ENCODE measurements around the gene SPPL2C.

Gene SPPL2C

DNA sequence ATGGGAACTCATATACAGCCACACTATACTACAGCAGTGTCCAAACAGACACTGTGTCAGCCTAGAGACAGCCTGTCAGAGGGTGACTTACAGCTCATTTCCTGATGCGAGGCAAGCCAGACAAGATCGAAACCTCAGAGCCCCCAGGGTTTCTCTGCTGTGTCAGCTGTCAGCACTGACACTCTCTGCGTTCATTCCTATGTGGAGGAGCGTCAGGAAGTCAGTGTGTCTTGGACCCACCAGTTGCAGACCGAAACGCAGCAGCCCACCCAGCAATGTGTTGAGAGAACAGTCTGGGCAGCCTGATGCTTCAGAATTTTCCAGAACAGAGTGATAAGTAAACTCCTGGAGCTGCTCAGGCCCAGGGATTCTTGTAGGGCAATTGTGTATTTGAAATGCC is 29.0 kb downstream of the SPPL2C start:
- DNase-seq (ENCODE audit: extremely low read depth in 1 of 2, low read depth in 1 of 2), result no peak

DNA sequence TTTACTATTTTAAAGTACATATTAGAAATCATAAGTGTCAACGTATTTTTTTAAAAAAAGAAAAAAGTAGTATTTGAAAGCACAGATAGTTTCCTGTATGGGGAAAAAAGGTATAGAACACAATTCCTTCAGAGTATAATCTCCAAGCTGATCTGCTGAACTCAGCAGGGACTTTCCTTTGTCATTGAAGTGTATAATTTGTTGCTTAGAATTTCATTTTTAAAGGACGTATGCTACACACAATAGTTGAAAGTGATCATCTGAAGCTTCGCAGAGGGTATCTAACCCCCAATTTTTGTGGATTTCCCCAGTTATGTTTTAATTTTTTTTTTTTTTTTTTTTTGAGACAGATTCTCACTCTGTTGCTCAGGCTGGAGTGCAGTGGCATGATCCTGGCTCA is 29.5 kb downstream of the SPPL2C start:
- no peak for DNase-seq (ENCODE audit: extremely low read depth in 1 of 2, low read depth in 1 of 2)

GRCh38 chr17:45876539-45876938 is 31.9 kb downstream of the SPPL2C start:
- DNase-seq (ENCODE audit: extremely low read depth in 1 of 2, low read depth in 1 of 2), result no peak

GRCh38 chr17:45877467-45877866 is 32.8 kb downstream of the SPPL2C start:
- DNase-seq (ENCODE audit: extremely low read depth in 1 of 2, low read depth in 1 of 2), result no peak

GRCh38 chr17:45883063-45883462 is 38.4 kb downstream of the SPPL2C start:
- no peak for DNase-seq (ENCODE audit: extremely low read depth in 1 of 2, low read depth in 1 of 2)

DNA sequence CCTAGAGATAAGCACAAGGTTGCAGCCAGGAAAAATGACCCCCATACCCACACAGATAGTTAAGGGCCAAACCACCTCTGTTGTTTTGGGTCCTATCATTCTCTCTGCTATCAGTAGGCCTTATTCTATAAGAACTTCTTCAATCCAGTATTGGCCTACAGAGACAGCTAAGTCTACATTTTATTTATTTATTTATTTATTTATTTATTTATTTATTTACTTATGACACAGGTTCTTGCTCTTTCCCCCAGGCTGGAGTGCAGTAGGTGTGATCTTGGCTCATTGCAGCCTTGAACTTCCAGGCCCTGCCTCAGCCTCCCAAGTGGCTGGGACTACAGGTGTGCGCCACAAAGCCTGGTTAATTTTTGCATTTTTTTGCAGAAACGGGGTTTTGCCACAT is 42.2 kb downstream of the SPPL2C start:
- DNase-seq (ENCODE audit: extremely low read depth in 1 of 2, low read depth in 1 of 2), result no peak

- no peak for DNase-seq (ENCODE audit: extremely low read depth in 1 of 2, low read depth in 1 of 2)
These were observed 43.7 kb downstream of the SPPL2C start for GRCh38 chr17:45888392-45888791.

GRCh38 chr17:45889579-45889978 is 44.9 kb downstream of the SPPL2C start:
- DNase-seq (ENCODE audit: extremely low read depth in 1 of 2, low read depth in 1 of 2), result no peak

GRCh38 chr17:45893725-45894021 is 49.0 kb downstream of the SPPL2C start:
- DNase-seq (ENCODE audit: extremely low read depth in 1 of 2, low read depth in 1 of 2), result no peak

DNA sequence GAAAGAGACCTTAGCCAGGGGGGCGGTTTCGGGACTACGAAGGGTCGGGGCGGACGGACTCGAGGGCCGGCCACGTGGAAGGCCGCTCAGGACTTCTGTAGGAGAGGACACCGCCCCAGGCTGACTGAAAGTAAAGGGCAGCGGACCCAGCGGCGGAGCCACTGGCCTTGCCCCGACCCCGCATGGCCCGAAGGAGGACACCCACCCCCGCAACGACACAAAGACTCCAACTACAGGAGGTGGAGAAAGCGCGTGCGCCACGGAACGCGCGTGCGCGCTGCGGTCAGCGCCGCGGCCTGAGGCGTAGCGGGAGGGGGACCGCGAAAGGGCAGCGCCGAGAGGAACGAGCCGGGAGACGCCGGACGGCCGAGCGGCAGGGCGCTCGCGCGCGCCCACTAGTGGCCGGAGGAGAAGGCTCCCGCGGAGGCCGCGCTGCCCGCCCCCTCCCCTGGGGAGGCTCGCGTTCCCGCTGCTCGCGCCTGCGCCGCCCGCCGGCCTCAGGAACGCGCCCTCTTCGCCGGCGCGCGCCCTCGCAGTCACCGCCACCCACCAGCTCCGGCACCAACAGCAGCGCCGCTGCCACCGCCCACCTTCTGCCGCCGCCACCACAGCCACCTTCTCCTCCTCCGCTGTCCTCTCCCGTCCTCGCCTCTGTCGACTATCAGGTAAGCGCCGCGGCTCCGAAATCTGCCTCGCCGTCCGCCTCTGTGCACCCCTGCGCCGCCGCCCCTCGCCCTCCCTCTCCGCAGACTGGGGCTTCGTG is 49.5 kb downstream of the SPPL2C start, which contains the start of gene MAPT:
MAPT (plus strand) TSS at position 533 of the 763 bp plus-strand sequence. CDS start 67,784 bp downstream, outside the sequence.
- peak; percentile 34 to 68 for DNase-seq (ENCODE audit: extremely low read depth in 1 of 2, low read depth in 1 of 2)

DNA sequence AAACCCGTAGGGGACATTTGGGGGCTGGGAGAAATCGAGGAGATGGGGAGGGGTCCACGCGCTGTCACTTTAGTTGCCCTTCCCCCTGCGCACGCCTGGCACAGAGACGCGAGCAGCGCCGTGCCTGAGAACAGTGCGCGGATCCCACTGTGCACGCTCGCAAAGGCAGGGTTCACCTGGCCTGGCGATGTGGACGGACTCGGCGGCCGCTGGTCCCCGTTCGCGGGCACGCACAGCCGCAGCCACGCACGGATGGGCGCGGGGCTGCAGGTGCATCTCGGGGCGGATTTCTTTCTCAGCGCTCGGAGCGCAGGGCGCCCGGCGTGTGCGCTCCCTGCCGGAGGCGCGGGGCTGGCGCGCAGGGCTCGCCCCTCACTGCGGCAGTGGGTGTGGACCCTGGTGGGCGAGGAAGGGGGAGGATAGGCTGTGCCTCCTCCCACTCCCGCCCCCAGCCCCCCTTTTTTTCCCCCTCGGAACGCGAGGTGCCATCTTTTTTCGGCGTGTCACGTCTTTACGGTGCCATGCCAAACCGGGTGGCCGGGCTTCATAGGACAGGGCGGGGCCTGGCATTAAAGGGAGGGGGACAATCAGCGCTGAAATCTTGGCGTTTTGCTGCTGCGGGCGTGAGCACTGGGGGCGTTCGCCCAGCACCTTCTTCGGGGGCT is 50.8 kb downstream of the SPPL2C start:
- DNase-seq (ENCODE audit: extremely low read depth in 1 of 2, low read depth in 1 of 2), result no peak

DNA sequence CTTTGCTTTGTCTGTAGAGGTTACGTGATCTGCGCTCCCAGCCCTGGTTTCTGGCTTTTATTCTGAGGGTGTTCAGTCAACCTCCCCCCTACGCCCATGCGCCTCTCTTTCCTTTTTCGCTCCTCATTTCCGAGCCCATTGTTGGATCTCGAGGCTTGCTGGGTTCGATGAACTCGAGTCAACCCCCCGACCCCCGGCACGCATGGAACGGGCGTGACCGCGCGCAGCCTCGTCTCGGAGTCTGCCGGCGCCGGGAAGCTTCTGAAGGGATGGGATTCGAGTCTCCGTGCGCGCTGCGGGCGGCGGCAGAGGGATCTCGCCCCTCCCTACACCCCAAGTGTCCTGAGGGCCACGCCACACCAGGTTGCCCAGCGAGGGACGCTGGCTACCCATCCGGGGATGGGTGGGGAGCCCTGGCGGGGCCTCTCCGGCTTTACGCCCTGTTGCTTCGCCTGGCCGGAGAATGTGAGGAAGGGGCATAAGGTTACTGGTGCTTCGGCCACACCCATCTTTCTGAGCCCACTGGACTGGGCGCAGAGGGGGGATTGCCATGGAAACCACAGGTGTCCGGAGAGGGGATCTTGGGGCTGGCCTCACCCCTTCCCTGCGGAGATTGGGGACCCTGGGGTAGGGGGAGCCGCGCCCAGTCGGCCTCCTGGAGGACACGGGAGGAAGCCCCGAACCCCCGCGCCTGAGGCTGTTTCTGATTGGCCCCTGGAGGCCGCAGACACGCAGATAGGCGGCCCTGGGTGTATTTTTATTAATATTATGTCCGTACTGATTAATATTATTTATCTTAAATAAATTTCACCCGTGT is 51.5 kb downstream of the SPPL2C start:
- no peak for DNase-seq (ENCODE audit: extremely low read depth in 1 of 2, low read depth in 1 of 2)
